Heart left ventricle (tissue), 13 donors: Measurements from ENCODE around the gene FHL2.
A peak's percentile ranks its signal among the peaks of the same experiment; 100 is the strongest.

Source experiments
- CTCF ChIP-seq, 12 donors: fragments of 200-600 bp; sonication (generic) in 4 of 12; IDR thresholded peaks; one replicate each; pipeline versions ENCODE4 v1.5.0 to v1.8.0; 2018 to 2022; ENCODE audit warnings: antibody characterized with exemption in 12 of 12, mild to moderate bottlenecking in 5 of 12
- POLR2A ChIP-seq, 2 donors: fragments of 450-650 bp; IDR thresholded peaks; one replicate each; pipeline ENCODE4 v1.6.1; 2017; ENCODE audit warnings: antibody characterized with exemption in 2 of 2, mild to moderate bottlenecking in 2 of 2, moderate library complexity in 2 of 2
- donor health status: ischemic (EF 13 %, LVEDD 7.1; RV severe dilation, severe dysfunction).
- donor health status: DM: no; HTN: yes; CAD: no.
- donor health status: DM: no; HTN: no; CAD: no.
- donor health status: ischemic (EF 25% LVEDD 6.9; RV normal size, moderate dysfunction).
- donor health status: ischemic (EF 25% LVEDD 5.7; RV mildly dilated, moderate dysfunction).
- donor health status: ischemic (EF 35%, LVEDD 5.7; RV mildly dilated, moderate dysfunction).
- donor health status: nonischemic (EF 11% LVEDD 7.7; RV severe dilation, severe dysfunction).
- donor health status: DM: yes; HTN: yes; CAD: no.
- donor health status: PGD.
- donor health status: ischemic (EF 29% LVEDD 5.4; RV normal size, mild dysfunction).
- donor health status: nonischemic (EF 23%, LVEDD 6.1; RV moderate dilation, normal function).

GRCh38 chr2:105425936-105426625, 27.2 kb upstream of the FHL2 start:
- no peak for TF ChIP-seq CTCF (IDR thresholded peaks at IDR 0.05)
- TF ChIP-seq POLR2A (IDR thresholded peaks at IDR 0.05), result peak in 1 of 2 donors; percentile 35
